AG08396 (cell line): Measurements from ENCODE around the gene LRRC71.

Experiments used
- DNase-seq: peaks from one replicate; pipeline ENCODE4 v3.0.0; 2012; ENCODE audit warnings: low spot score, mixed read lengths

Gene LRRC71

GRCh38 chr1:156892190-156893047 lies 28.0 kb upstream of the LRRC71 start:
- DNase-seq, result peak; percentile 93

- DNase-seq, result no peak
Measured at GRCh38 chr1:156893048-156893953, 27.1 kb upstream of the LRRC71 start, which contains the start of gene PEAR1. Gene PEAR1 (plus strand): TSS chr1:156893718. CDS start chr1:156903927, 10,209 bp downstream.

- no peak for DNase-seq
Measured at GRCh38 chr1:156894001-156894400, 26.4 kb upstream of the LRRC71 start.

GRCh38 chr1:156894711-156895454 lies 25.5 kb upstream of the LRRC71 start:
- no peak for DNase-seq

GRCh38 chr1:156895455-156895812 lies 25.0 kb upstream of the LRRC71 start:
- no peak for DNase-seq

- DNase-seq, result no peak
Measured at GRCh38 chr1:156895927-156896326, 24.5 kb upstream of the LRRC71 start.

GRCh38 chr1:156896490-156897033 lies 23.9 kb upstream of the LRRC71 start:
- DNase-seq, result peak; percentile 94

GRCh38 chr1:156897078-156897825 lies 23.2 kb upstream of the LRRC71 start:
- DNase-seq, result peak; percentile 58

- no peak for DNase-seq
Measured at GRCh38 chr1:156898161-156898566, 22.3 kb upstream of the LRRC71 start.

GRCh38 chr1:156898971-156899664 lies 21.3 kb upstream of the LRRC71 start:
- DNase-seq, result no peak

- no peak for DNase-seq
Measured at GRCh38 chr1:156899956-156900718, 20.3 kb upstream of the LRRC71 start.

- no peak for DNase-seq
Measured at GRCh38 chr1:156900896-156901589, 19.4 kb upstream of the LRRC71 start.

- DNase-seq, result no peak
Measured at GRCh38 chr1:156901590-156901900, 18.9 kb upstream of the LRRC71 start.

GRCh38 chr1:156901966-156902915 lies 18.2 kb upstream of the LRRC71 start:
- no peak for DNase-seq

GRCh38 chr1:156903328-156904091 lies 16.9 kb upstream of the LRRC71 start:
- no peak for DNase-seq

GRCh38 chr1:156904187-156904959 lies 16.1 kb upstream of the LRRC71 start:
- no peak for DNase-seq

GRCh38 chr1:156905176-156905575 lies 15.3 kb upstream of the LRRC71 start:
- DNase-seq, result no peak
